GM12891 (cell line): ENCODE results near the gene TSPAN18.

Experiments
- POLR2A ChIP-seq: IDR thresholded peaks from 2 replicates; pipeline ENCODE4 v1.6.1; 2011; ENCODE audit warnings: low read depth, low read length, control low read depth
- TAF1 ChIP-seq: IDR thresholded peaks from 2 replicates; pipeline ENCODE4 v1.6.1; 2011; ENCODE audit warnings: low read depth, low read length, control low read depth

- no peak for TF ChIP-seq TAF1
- no peak for TF ChIP-seq POLR2A
Observed at GRCh38 chr11:44972746-44973435, 246.1 kb downstream of the TSPAN18 start.
